GM18858 (cell line): ENCODE measurements around the gene CAMK1G.

Experiments used
- ATAC-seq: cut with Tn5 transposase; IDR thresholded peaks from one replicate; pipeline ENCODE4 v1.9.1; 2021; ENCODE audit not compliant: unreplicated experiment

The CAMK1G gene

GRCh38 chr1:209618291-209618690, 34.8 kb downstream of the CAMK1G start:
- ATAC-seq: no peak

DNA sequence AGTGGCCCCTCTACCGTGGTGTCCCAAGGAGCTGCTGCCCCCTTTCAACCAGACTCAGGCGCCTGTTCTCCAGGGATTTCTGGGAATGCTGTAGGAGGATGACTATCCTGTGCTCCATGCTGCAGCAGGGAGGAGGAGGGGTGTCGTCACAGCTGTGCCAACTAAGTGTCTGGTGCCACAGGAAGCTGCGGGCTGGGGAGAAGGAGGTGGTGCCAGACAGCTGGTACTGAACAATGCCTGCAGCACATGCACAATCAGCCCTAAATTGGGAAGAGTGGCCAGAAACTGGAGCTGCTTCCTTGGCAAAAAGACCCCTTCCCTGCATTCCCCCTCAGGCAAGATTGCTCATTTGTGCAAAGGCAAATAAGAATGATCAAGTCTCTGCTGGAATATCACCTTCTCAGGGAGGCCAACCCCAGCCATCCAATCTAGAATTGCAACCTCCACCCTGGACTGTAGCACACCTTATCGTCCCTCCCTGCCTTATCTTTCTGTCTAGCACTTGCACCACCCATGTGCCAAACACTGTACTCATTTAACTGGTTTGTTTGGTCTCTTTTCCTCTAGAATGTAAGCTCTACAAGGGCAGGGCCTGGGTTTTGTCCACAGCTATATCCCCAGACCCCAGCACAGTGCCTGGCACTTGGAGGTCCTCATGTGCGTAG, 35.4 kb downstream of the CAMK1G start:
- ATAC-seq: no peak

GRCh38 chr1:209619696-209620486, 36.4 kb downstream of the CAMK1G start:
- ATAC-seq: no peak

- ATAC-seq: no peak
These were observed 37.0 kb downstream of the CAMK1G start for GRCh38 chr1:209620487-209620884.

DNA sequence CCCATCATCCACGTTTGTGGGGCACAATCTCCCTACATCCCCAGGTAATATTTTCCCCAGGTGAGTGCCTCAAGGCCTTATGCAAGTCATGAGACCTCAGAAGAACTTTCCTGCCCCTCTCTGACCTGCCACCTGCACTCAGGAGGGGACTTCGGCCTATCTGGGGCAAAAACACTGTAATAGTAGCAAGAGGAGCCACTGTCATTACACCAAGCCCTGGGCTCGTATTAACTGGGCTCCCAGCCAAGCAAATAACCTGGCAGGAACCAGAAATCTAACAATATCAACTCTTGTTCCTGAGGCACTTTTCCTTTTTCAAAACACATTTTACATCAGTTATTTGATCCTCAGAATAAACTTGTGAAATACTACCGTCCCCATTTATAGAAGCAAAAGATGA, 37.8 kb downstream of the CAMK1G start:
- no peak for ATAC-seq

DNA sequence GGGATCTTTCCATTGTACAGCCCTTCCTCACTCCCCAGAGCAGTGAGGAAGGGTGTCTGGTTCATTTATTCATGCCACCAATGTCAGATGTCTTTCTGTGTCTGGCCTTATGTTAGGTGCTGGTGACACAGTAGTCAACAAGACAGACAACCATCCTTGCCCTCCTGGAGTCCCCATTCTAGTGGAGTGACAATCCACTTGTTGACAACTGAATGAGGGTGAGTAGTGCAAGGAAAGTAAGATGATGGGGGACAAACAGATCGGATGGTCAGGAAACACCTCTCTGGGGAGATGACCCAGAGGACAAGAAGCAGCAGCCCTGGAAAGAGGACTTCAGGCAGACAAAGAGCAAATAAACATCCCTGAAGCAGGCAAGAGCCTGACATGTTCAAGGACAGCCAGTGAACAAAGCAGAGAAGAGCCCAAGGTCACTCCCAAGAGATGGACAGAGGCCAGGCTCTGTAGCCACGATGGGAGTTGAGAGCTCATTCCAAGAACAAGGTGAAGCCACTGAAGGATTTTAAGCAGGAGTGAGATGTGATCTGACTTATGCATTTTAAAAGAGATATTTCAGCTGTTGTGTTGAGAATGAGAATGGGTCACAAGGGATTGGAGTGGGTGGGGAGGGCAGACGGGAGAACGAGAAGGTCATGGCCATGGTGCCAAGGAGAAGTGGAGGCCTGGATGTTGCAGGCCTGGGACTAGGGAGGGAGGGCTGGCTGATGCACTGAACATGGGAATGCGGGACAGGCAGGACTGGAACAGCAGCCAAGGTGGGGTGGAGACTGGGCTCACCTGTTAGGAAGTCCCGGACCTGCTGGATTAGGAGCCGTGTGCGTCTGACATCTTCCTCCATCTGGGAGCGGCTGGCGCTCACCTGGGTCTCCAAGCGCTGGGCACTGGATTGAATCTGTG, 38.5 kb downstream of the CAMK1G start:
- no peak for ATAC-seq

GRCh38 chr1:209622841-209623829, 39.6 kb downstream of the CAMK1G start:
- no peak for ATAC-seq

GRCh38 chr1:209624558-209625549, 41.3 kb downstream of the CAMK1G start:
- ATAC-seq: no peak

DNA sequence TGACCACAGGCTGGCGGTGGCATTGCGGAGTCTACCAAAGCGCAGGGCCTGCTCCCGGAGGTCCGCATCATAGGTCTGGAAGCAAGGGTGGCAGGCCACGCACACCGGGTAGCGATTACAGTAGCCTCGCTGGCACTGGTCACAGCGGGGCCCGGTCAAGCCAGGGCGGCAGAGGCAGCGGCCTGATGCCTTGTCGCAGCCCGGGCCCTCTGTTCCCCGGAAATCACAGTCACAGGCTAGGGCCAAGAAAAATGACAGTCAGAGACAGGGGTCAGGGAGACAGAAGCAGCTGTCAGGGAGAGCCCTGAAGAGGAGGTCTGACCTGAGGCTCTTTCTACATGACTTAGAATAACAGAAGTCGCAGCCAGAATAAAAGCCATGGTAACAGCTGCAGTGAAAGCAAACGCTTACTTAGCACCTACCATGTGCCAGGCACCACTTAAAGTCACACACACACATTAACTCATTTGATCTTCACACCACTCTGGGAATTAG, 42.3 kb downstream of the CAMK1G start:
- ATAC-seq: no peak

DNA sequence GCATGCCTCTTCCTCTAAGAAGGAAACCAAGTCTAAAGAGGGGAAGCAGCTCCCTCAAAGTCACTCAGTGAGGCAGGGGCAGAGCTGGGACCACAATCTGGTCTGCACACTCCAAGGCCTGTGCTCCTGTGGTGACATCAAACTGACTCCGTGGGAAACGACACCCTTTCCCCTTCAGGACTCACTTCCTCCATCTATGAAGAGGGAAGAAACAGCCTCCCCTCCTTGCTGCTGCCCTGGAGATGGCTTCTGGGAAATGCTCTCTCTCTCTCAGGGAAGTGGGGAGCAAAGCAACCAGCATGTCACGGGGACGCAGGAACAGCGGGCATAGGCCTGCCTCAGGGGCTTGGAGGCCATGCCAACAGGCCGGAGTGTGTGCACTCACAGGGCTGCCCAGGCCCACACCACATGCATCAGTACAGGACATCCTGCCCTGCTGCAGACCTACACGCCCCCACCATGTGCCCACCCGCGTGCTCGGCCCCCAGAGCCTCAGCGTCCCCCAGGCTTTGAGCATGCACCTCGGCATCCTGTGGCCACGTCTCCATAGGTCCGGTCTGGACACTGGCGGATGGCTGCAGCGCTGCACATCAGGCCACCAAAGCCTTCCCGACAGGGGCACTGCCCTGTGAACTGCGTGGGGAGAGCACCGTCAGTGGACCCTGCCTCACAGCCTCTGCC, 43.0 kb downstream of the CAMK1G start:
- no peak for ATAC-seq

DNA sequence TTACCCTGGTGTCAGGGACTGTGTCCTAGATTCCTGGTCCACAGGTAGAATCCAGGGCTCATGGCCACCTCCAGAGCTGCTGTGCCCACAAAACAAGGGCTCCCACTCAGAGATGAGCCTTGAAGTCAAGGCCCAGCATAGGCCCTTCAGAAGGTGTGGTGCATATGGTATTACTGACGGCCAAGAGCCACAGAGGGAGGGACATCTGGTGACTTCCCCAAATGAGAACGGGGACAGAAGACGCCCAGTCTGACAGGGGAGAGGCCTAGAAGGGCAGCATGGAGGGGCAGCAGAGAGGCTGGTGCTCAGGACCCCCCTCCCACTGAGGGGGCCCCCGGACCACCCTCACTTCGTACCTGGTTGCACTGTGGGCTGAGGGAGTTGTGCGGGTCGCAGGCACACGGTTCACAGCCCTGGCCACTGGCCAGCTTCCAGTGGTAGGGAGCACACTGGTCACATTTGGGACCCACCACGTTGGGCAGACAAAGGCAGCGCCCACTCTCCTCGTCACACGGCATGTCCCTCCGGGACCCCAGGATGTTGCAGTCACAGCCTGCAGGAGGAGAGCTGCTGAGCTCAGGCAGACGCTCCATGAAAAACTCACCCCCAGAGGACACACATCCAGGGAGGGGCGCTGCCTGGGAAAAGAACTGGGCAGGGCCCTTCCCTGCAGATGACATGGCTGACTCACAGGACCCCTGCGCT, 43.7 kb downstream of the CAMK1G start:
- ATAC-seq: no peak

DNA sequence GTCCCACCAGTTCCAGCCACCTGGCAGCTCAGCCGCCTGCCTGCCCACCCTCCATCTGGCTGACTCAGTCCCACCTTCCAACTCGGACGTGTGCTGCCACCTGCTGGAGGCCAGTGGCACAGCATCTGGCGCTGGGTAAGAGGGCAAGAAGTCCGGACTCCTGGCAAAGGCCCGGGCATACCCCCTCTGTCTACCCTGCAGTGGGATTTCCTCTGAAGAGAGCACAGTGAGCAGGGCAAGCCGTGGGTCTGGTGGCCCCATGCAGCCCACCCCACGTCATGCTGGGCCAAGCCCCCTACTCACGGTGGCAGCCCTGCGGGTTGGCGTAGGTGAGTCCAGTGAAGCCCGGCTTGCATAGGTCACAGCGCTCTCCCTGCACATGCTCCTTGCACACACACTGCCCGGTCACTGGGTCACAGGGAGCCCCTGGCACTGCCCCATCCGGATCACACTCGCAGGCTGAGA, 44.2 kb downstream of the CAMK1G start:
- peak; percentile 81 for ATAC-seq

DNA sequence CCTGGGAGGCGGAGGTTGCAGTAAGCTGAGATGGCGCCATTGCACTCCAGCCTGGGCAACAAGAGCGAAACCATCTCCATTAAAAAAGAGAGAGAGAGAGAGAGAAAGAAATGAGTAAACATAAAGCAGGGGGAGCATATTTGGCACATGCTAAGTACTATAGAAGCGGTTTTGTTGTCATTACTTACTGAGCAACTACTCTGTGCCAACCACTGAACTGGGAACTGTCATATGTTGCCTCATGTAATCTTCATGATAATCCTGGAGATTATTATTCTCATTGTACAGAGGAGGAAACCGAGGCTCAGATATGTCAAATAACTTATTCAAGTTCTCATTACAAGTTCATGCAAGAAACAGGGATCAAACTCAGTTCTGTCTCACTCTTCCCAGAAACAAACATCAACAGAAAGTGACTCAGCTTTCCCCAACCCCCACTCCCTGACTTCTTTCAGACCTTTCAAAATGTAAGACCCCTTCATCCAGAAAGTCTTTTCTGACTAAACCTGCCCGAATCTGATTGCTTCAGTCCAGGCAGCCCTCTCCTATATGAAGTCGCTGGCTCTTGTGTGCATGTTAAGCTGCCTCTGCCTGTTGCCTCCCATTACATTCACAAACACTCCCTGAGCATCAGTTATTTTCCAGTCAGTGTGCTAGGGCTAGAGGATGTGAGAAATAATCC, 45.2 kb downstream of the CAMK1G start:
- no peak for ATAC-seq

- ATAC-seq: no peak
These were observed 46.3 kb downstream of the CAMK1G start for GRCh38 chr1:209629621-209630382.

DNA sequence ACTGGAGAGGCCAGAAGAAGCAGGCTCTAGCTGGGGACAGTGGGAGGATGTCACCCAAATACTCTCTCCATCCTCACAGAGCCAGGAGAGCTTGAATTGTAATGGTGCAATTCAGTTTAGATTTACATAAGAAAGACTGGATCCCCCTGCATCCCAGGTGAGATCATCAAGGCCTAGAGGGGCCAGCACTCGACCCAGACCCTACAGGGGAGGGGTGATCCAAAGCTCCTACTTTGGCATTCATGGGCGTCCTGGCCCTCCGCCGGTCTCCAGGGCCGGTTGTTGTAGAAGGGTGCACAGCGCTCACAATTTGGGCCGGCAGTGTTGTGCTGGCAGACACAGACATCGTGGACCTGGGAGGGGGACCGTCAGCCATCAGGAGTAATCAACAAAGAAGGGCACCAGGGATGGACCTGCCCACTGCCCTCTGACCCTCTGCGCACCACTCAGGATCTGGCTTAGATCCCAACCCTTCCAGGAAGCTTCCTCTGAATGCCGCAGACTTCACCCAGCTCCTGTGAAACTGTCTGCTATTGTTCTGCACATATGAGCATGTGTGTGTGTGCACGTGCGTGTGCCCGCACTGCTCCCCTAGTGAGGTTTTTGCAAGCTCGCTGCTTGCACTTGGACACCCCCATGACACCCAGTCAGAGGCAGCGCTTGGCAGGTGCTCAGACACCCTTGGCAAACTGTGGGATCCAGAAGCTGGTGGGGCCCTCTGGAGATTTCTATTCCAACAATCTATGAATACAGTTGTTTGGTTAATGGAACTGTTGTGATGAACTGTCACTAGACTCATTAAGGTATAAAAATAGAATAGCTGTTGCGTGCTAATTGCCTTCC, 47.1 kb downstream of the CAMK1G start:
- no peak for ATAC-seq
